DOHH2 (cell line): ENCODE data around the gene GPR183.

Source experiments
- H3F3A ChIP-seq: fragments of 200-600 bp; sonication (generic), shearing (Covaris generic); 2 replicates; pipeline ENCODE4 v1.6.0; 2016; ENCODE audit warnings: antibody characterized with exemption, mild to moderate bottlenecking; ENCODE audit not compliant: control insufficient read depth, insufficient read depth
- H3K27ac ChIP-seq: fragments of 200-600 bp; sonication (generic); 2 replicates; pipeline ENCODE4 v1.5.1; 2014; ENCODE audit warnings: low read depth, mild to moderate bottlenecking, low read length, moderate library complexity
- H3K27me3 ChIP-seq: fragments of 200-600 bp; sonication (generic); 2 replicates; pipeline ENCODE4 v1.6.1; 2014; ENCODE audit warnings: mild to moderate bottlenecking, low read length, mixed read lengths; ENCODE audit not compliant: control insufficient read depth
- H3K36me3 ChIP-seq: fragments of 200-600 bp; sonication (generic); 2 replicates; pipeline ENCODE4 v1.6.1; 2014; ENCODE audit warnings: mild to moderate bottlenecking, low read length, moderate library complexity, mixed read lengths; ENCODE audit not compliant: control insufficient read depth
- H3K4me1 ChIP-seq: fragments of 200-600 bp; sonication (generic); 2 replicates; pipeline ENCODE4 v1.6.1; 2014; ENCODE audit warnings: mild to moderate bottlenecking, low read length, mixed read lengths; ENCODE audit not compliant: control insufficient read depth
- H3K4me2 ChIP-seq: fragments of 200-600 bp; sonication (generic); 2 replicates; pipeline ENCODE4 v1.6.0; 2014; ENCODE audit warnings: mild to moderate bottlenecking, low read length, moderate library complexity
- H3K4me3 ChIP-seq: fragments of 200-600 bp; sonication (generic); 2 replicates; pipeline ENCODE4 v1.5.1; 2014; ENCODE audit warnings: mild to moderate bottlenecking, low read length, mixed read lengths
- H3K79me2 ChIP-seq: fragments of 200-600 bp; sonication (generic); 2 replicates; pipeline ENCODE4 v1.6.1; 2014; ENCODE audit warnings: mild to moderate bottlenecking, low read length, mixed read lengths; ENCODE audit not compliant: control insufficient read depth
- H3K9me2 ChIP-seq: fragments of 200-600 bp; sonication (generic); replicated peaks from 2 replicates; pipeline ENCODE4 v1.6.1; 2014; ENCODE audit warnings: mild to moderate bottlenecking, low read length, mixed read lengths; ENCODE audit not compliant: control insufficient read depth
- H3K9me3 ChIP-seq: fragments of 200-600 bp; sonication (generic); 2 replicates; pipeline ENCODE4 v1.6.1; 2014; ENCODE audit warnings: antibody characterized with exemption, low read length, mixed read lengths; ENCODE audit not compliant: control insufficient read depth, insufficient read depth
- H4K20me1 ChIP-seq: fragments of 200-600 bp; sonication (generic); 2 replicates; pipeline ENCODE4 v1.6.0; 2014; ENCODE audit warnings: low read depth, mild to moderate bottlenecking, antibody characterized with exemption, low read length, moderate library complexity; ENCODE audit not compliant: control insufficient read depth, insufficient read depth
- EZH2phosphoT487 ChIP-seq: fragments of 200-600 bp; sonication (generic); IDR thresholded peaks from 2 replicates; pipeline ENCODE4 v1.6.1; 2017; ENCODE audit warnings: borderline replicate concordance, mild to moderate bottlenecking, antibody characterized with exemption, low read length, moderate library complexity, mixed read lengths
- TF ChIP-seq, protein P1 (sequence below): fragments of 200-600 bp; sonication (generic); IDR thresholded peaks from one replicate; pipeline ENCODE4 v1.5.1; 2014; ENCODE audit warnings: antibody characterized with exemption, mild to moderate bottlenecking, low read depth, low read length; ENCODE audit not compliant: poor library complexity, severe bottlenecking

The GPR183 gene

DNA sequence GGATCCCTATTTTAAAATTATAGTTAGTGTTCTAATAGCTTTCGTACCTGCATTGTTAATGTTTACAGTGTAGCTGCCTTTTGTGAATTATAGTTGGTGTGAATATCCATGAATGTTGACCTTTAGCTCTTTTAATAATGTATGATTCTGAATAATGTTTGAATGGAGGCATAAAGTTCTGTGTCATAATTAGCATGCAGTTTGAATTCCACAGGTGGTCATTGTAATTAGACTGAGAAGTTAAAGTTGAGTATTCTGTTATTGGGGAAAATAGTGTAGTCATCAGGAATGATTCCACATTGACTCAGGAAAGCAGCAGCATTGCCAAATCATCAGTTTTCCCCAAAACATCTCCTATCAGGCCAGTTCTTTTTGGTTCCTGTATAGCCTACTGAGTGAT is 61.1 kb downstream of the GPR183 start:
- Histone ChIP-seq H3K9me3 (no peaks in the 10 kb centered on the region), H3K4me2 (no peak overlapping the region), H3K9me2 (no peaks in the 10 kb centered on the region), H3K27ac (no peak overlapping the region), H3K79me2 (no peaks in the 10 kb centered on the region), H3F3A (peaks cover 9% of the 10 kb centered on the region; the same call in 1 of the 2 replicates), H3K27me3 (no peaks in the 10 kb centered on the region), H4K20me1 (no peaks in the 10 kb centered on the region), H3K4me1 (no peaks in the 10 kb centered on the region), H3K4me3 (no peak overlapping the region), H3K36me3 (peaks cover 20% of the 10 kb centered on the region)
- no peak for TF ChIP-seq EZH2phosphoT487
- TF ChIP-seq, protein P1, sequence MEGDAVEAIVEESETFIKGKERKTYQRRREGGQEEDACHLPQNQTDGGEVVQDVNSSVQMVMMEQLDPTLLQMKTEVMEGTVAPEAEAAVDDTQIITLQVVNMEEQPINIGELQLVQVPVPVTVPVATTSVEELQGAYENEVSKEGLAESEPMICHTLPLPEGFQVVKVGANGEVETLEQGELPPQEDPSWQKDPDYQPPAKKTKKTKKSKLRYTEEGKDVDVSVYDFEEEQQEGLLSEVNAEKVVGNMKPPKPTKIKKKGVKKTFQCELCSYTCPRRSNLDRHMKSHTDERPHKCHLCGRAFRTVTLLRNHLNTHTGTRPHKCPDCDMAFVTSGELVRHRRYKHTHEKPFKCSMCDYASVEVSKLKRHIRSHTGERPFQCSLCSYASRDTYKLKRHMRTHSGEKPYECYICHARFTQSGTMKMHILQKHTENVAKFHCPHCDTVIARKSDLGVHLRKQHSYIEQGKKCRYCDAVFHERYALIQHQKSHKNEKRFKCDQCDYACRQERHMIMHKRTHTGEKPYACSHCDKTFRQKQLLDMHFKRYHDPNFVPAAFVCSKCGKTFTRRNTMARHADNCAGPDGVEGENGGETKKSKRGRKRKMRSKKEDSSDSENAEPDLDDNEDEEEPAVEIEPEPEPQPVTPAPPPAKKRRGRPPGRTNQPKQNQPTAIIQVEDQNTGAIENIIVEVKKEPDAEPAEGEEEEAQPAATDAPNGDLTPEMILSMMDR: no peak
